Measurements from ENCODE around the gene SLC1A3.

SLC1A3 gene

GRCh38 chr5:36689225-36689624 lies 82.8 kb downstream of the SLC1A3 start:
- FAIRE-seq, result no peak

GRCh38 chr5:36690041-36690961 lies 83.9 kb downstream of the SLC1A3 start:
- no peak for FAIRE-seq

- FAIRE-seq, result no peak
These were observed 84.8 kb downstream of the SLC1A3 start for GRCh38 chr5:36691226-36691625.

- no peak for FAIRE-seq
These were observed 85.4 kb downstream of the SLC1A3 start for GRCh38 chr5:36691696-36692371.

- no peak for FAIRE-seq
These were observed 86.7 kb downstream of the SLC1A3 start for GRCh38 chr5:36692791-36693763.

GRCh38 chr5:36694351-36694750 lies 87.9 kb downstream of the SLC1A3 start:
- FAIRE-seq, result no peak

- no peak for FAIRE-seq
These were observed 89.8 kb downstream of the SLC1A3 start for GRCh38 chr5:36696059-36696673.

- no peak for FAIRE-seq
These were observed 91.6 kb downstream of the SLC1A3 start for GRCh38 chr5:36698031-36698430.

- FAIRE-seq, result no peak
These were observed 94.8 kb downstream of the SLC1A3 start for GRCh38 chr5:36701085-36701698.

GRCh38 chr5:36703245-36703860 lies 96.9 kb downstream of the SLC1A3 start:
- no peak for FAIRE-seq

GRCh38 chr5:36704131-36704530 lies 97.7 kb downstream of the SLC1A3 start:
- no peak for FAIRE-seq

- FAIRE-seq, result no peak
These were observed 98.6 kb downstream of the SLC1A3 start for GRCh38 chr5:36705055-36705454.

- no peak for FAIRE-seq
These were observed 100.3 kb downstream of the SLC1A3 start for GRCh38 chr5:36706662-36707061.

- FAIRE-seq, result no peak
These were observed 102.6 kb downstream of the SLC1A3 start for GRCh38 chr5:36708996-36709395.

- FAIRE-seq, result no peak
These were observed 103.6 kb downstream of the SLC1A3 start for GRCh38 chr5:36710039-36710438.

GRCh38 chr5:36712706-36713105 lies 106.3 kb downstream of the SLC1A3 start:
- no peak for FAIRE-seq

GRCh38 chr5:36713541-36713940 lies 107.1 kb downstream of the SLC1A3 start:
- no peak for FAIRE-seq

- FAIRE-seq, result no peak
These were observed 110.8 kb downstream of the SLC1A3 start for GRCh38 chr5:36717131-36717695.

GRCh38 chr5:36719282-36719681 lies 112.9 kb downstream of the SLC1A3 start:
- no peak for FAIRE-seq

GRCh38 chr5:36720688-36721087 lies 114.3 kb downstream of the SLC1A3 start:
- no peak for FAIRE-seq

- FAIRE-seq, result no peak
These were observed 115.3 kb downstream of the SLC1A3 start for GRCh38 chr5:36721664-36722235.

All from TTC549 (cell line).